ENCODE data around the gene SCAMP3.
"Not testable (repeated sequence)": the region's sequence is repeated elsewhere in the genome, so short reads cannot be mapped to it uniquely, and the experiment has no call there.

Gene SCAMP3

DNA sequence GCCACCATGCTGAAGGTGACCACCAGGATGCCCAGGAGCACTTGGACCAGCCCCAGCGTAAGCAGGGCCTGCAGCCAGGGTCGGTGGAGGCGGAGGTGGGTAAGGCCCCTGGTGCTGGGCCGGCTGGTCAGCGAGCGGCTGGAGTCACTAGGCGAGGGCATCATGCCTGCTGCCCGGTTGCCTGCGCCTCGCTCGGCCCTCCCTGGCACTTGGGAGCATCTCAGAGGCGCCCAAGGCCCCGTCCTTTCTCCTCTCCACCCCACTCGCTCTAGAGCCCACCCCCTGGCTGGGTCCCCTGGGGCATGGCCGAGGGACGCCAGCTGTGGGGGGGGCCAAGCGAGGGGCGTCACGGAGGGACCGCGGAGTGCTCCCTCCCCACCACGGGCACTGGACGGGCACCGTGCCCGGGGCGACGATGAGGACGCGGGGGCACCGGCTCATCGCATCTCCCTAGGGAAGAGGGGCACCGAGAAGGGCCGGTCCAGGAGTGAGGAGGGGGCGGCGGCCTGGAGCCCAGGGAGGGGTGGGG lies 7.4 kb downstream of the SCAMP3 start:
- no peak for DNase-seq (ENCODE audit: low read depth)

DNA sequence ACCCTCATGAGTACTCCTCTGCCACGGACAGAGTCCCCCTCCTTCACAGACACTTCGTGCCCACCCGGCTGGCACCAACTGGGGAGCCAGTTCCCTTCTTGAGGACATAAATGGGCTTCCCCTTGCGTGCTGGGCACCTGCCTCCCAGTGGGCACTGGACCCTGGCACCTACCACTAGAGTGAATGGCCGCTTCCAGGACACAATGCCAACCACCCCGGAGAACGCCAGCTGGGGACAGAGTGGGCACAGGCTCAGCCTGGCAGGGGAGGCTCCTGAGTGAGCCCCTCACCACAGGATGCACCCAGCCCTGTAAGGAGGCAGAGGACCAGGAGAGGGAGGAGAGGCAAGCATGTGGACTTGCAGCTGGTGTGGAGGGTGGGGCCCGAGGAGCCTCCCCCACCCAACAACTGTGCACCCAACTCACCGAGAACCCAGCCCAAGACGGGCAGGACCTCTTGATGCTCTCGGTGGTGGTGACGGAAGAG lies 7.9 kb downstream of the SCAMP3 start:
- no peak for DNase-seq (ENCODE audit: low read depth)

DNA sequence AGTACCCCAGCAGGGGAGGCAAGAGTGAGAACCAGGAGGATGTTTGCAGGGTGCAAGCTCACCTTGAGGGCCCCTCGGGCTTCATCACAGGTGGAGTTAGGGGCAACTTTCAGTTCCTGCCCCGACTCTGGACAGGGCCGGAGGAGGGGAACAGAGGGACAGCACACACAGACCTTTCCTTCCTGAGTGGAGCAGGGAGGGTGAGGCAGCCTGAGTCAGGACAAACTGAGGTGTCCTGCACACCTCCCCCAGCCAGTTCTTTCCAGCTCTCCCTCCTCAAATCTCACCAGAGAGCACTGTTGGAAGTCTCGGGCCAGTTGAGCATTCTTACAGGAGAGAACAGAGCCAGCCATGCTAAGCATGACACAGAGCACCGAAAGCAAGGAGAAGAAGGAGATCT lies 8.4 kb downstream of the SCAMP3 start:
- DNase-seq (ENCODE audit: low read depth): no peak

DNA sequence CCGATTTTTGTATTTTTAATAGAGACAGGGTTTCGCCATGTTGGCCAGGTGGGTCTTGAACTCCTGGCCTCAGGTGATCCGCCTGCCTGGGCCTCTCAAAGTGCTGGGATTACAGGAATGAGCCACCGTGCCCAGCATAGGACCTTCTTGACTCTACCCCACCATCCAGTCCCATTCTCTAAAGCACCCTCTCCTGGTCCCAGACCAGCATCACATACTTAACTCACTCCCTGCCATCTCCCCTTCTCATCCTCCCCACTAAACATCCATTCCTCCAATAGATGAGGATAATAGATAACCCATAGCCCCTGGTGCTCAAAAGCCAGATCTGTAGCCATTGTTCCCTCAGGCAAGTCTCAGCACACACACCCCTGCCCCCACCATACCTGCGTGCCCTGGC lies 9.0 kb downstream of the SCAMP3 start:
- no peak for DNase-seq (ENCODE audit: low read depth)

DNA sequence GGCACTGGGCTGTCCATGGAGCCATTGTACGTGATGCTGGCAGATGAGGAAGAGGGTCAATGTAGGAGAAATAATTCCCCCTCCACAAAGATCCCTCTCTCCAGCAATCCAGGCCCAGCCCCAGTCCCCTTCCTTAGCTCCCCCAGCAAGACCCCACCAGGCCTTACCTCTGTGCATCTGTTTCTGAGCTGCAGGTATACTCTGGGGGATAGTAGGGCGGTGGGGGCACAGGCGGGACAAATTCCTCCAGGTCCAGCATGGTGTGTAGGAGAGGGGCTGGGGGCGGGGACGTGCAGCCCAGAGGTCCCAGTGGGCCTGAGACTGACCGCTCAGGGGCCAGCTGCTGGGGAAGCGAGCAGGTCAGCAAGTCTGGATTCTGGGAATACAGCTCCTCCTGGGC lies 10.6 kb downstream of the SCAMP3 start:
- DNase-seq (ENCODE audit: low read depth): no peak

DNA sequence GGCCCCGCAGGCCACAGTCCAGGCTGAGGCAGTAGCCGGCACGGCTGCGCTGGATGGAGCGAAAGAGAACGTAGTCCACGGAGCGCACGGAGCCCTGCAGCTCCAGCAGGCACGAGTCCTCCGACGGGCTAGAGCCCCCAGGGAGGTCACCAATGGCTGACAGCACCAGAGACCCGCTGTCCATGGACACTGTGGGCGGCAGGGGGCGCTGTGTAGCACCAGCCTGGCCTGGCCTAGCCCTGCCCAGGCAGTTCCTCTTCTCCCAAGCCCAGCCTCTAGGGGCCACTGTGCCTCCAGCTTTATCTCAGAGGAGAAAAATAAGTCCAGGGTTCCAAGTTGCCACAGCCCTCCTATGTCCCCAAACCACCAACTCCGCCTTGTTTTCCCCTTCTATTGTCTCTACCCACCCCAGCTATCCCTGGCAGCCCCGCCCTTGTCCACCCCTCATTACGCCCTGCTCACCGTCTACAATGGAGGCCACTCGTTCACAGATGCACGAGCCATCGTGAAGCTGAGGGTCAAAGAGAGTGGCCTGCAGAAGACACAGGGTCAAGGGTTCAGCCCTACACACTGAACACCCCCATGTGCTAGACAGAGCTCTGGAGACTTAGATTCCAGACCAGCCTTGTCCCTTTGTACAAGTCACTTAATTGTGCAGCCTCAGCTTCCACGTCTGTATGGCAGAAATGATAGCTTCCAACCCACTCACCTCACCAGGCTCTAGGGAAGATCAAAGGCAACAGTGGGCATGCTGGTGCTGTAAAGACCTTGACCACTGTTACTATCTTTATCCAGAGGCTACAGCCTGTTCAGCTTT lies 11.3 kb downstream of the SCAMP3 start:
- peak; percentile 92 for DNase-seq (ENCODE audit: low read depth)

DNA sequence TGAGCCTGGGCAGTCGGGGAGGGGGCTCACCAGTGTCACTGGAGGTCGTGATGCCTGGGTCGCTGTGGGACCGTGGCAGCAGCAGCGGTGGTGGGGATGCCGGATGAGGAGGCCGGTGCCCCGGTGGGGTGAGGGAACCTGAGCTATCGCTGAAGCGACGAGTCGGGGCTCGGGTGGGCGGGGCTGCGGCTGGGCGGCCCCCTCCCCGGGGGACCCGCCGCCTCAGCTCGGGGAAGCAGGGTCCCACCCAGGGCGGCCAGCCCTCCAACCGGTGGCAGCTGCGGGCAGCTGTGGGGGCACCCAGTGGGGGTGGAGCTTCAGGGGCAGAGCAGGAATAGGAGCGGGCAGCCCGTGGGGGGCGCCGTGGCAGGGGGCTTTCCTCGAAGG lies 11.9 kb downstream of the SCAMP3 start:
- no peak for DNase-seq (ENCODE audit: low read depth)

DNA sequence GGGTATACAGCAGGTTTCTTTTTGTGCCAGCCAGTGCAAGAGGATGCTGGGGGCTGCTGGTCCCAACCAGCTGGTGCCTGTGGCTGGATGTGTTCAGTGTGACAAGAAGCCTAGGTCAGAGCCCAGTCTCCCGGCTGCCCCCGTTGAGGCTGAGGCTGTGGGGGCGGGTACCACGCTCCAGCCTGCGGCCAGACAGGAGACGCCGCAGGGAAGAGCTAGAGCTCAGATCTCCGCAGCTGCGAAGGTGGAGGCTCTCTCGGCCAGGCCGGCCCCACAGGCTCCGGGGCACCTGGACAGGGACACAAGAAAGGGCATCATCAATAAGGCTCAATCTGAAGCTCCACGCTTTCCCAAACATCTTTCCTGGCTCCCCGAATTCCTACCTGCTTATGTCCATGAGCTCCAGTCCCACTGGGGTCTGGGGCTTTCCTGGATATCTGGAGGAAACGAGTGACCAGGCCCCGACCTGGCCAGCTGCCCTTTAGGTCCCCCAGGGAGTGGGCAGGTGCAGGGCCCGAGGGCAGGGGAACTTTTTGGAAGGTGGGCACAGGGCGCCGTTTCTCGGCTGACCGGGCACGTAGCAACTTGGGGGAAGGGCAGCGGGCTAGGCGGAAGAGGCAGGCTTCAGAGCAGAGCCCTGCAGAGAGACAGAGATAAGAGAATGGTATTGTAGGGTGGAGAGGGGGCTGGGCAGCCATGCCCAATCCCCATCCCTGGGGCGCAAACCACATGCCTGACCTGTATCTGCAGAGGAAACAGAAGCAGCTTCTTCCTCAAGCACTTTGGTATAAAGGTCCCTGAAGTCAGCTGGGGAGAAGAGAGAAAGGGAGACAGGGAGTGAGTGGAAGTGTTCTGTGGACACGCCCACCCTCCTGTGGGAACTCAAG lies 14.2 kb downstream of the SCAMP3 start:
- DNase-seq (ENCODE audit: low read depth): no peak

DNA sequence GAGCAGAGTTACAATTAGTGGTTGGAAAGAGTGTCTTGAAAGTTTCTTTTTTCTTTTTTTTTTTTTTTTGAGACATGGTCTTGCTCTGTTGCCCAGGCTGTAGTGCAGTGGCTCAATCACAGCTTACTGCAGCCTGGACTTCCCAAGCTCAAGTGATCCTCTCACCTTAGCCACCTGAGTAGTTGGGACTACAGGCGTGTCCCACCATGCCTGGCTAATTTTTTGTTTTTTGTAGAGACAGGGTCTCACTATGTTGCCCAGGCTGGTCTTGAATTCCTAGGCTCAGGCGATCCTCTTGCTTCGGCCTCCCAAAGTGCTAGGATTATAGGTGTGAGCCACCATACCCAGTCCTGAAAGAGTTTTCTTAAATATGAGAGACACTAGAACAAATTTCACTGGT lies 15.4 kb downstream of the SCAMP3 start:
- DNase-seq (ENCODE audit: low read depth): not testable (repeated sequence)

DNA sequence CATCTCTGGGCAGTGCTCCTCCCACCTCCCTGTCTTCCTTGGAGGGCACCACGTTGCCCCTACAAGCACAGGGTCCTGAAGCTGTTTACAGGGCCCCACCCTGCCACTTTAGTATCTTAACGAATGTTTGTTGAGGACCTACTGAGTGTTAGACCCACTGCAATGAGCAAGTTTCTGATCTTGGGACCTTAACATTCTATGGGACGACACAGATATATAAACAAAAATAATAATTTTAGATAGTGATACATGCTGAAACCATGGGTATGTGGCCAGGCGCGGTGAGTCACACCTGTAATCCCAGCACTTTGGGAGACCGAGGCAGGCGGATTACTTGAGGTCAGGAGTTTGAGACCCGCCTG lies 17.0 kb downstream of the SCAMP3 start:
- no peak for DNase-seq (ENCODE audit: low read depth)

DNA sequence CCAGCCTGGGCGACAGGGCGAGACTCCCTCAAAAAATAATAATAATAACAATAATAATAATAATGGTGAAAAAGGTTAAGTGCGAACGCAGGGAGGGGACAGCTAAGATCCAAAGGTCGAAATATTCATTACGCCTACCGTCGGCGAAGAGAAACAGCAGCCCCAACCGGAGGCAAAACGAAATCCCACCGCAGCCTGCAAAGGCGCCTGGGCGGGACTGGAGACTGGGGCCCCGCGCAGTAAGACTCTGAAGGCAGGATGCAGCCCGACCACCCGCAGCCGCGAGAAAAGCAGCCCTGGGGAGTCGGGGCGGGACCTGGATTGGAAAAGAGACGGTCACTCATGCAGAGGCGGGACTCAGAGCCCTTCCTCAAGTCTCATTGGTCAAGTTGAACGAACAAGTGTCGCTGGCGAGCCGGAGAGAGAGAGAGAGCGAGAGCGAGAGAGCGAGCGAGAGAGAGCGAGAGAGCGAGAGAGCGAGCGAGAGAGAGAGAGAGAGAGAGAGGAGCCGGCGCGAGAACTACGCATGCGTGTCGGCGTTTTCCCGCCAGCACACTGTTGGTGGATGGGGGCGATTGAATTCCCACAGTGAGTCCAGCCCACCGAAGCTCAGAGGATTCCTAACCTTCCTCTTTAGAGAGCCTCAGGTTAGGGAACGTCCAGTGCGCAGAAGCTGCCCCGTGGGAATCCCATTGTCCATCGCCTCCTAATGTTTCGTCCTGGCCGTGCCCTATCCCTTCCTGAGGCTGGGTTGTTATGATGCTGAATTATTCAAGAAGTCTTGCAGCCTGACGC lies 17.6 kb downstream of the SCAMP3 start:
- DNase-seq (ENCODE audit: low read depth): peak; percentile 84

DNA sequence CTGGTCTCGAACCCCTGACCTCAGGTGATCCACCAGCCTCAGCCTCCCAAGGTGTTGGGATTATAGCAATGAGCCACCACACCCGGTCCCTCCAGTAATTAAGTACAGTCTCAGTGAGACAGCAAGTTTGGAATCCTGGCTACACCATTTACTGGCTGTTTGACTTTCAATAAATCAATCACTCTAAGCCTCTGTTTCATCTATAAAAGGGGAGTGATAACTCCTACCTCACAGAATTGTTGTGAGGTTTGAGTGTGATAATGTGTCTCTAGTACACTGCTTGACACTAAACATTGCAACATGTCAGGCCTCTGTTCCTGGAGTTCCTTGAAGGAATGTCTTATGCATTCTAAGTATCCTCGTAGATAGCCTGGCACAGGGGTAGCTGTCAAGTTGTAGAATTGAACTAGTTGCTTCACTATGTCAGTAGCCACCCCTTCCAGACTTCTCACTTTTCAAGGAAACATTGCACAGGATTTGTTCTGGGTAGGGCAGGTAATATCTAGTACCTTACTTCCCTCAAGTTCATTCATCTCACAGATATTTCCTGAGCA lies 19.3 kb downstream of the SCAMP3 start:
- no peak for DNase-seq (ENCODE audit: low read depth)

DNA sequence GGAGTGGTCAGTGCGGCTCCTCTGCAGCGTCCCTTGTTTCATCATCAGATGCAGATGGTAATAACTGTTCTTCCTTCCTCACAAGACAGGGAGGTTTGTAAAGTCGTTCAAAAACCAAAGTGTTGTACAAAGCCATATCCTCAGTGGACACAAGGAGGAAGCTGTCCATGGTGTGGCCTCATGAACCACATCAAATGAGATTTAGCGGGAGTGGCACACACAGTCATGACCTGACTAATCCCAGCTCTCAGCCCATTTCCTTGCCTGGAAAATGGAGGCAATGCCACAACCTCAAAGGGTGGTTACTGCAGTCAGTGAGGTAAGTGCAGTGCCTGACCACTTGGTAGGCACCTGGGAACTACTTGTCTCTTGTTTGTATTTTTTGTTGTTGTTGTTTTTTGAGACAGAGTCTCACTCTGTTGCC lies 20.3 kb downstream of the SCAMP3 start:
- DNase-seq (ENCODE audit: low read depth): no peak

DNA sequence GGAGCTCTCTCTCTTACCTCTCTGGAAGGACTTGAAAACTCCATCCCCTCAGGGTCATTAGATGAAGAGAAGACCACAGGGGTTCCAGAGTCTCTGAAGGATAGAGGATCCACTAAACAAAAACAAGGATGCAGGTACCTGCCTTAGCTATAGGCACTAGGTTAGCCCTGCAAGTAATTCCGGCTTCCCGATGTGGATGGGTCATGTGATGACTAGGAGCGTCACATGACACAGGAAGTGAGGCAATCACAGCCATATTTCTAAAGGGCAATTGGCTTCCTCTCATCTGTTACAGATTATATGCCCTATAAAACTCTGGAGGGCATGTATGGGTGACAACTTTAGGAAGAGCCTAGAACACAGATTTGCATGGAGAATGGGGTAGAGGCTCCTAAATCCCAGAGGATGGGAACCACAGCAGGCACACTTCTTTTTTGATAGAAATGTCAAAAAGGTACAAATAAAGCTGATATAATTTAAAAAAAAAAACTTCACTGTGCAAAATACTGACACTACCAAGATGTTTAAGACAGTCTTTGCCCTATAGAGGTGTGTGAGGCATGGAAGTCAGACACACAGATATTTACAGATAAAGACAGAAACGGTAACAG lies 21.0 kb downstream of the SCAMP3 start:
- DNase-seq (ENCODE audit: low read depth): peak; percentile 35

DNA sequence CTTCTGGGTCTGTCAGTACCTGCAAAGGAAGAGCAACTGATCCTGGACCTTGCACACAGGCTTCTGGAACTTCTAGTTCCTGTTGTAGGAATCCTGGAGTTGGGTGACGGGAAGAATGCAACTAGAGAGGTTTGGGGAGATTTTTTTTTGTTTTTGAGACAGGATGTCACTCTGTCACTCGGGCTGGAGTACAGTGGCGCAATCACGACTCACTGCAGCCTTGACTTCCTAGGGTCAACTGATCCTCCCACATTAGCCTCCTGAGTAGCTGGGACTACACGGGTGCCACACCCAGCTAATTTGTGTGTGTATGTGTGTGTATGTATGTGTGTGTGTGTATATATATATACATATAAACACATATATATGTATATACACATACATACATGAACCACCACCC lies 25.7 kb downstream of the SCAMP3 start:
- no peak for DNase-seq (ENCODE audit: low read depth)

DNA sequence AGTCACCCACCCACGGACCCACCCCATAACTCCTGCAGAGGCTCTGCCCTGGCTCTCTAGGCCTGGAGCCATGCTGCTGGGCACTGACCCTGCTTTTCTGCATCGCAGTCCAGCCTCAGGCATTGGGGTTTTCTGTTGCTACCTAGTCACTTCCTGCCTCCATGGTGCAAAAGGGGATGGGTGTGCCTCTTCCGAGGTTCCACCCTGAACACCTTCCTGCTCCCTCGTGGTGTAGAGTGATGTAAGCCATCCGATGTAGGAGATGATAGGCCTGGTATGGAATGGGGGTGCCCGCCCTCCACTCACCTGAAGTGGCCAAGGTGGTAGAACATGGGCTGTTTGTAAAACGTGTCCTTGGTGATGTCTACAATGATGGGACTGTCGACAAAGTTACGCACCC lies 26.8 kb downstream of the SCAMP3 start:
- DNase-seq (ENCODE audit: low read depth): not testable (repeated sequence)

DNA sequence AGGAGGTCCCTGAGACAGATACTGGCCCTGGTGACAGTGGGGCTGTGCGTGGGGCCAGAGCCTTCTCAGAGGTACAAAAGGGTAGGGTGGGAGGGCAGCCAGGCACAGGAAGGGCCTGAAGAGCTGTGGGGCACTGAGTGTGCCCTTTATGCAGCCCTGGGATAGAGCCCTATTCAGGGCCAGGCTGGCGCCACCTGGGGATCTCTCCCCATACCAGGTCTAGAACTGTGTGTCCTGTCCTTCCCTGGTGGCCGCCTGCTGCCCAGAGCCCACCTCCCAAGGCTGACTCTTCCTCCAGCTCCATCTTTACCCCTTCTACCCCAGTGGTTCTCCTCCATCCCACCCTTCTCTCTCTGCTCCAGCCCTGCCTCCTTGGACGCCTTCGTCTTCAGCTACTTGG lies 28.7 kb downstream of the SCAMP3 start:
- not testable (repeated sequence) for DNase-seq (ENCODE audit: low read depth)

DNA sequence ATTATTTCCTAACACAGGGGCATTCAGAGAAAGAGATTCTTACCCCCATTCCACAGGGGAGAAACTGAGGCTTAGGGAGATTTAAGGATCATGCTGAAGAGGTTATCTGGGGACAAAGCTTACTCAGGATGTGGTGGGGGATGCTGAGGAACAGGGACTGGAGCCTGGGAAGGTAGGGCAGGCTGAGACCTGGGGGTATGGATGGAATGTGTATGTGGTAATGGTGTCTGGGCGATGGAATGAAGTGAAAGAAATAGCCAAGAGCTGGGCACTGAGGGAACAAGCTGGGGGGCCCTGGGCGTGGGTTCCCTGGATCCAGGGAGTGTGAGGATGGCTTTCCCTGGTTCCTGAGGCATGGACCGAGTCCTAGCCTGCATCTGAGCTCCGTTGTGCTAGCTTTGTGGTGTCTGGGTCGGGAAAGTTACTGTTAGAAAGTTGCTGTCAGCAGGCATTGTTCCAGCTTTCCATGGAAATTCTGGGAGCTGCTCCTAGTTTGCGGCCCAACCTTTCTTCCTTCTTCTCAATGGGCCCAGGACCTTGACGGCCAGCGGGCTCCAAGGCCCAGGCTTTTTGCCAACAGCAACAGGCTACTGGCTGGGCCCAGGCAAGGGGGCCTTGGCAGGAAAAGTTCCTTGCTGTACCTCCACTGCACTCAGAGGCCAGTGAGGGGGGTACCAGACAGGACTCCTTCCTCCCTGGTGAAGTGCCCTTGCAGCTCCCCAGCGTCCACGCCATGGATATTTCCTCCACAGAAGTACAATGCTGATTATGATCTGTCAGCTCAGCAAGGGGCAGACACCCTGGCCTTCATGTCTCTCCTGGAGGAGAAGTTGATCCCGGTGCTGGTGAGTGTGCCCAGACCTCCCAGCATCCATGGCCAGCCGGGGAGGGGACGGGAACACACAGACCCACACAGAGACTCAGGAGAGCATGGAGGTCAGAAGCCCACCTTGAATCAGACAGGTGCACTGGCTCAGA lies 29.9 kb downstream of the SCAMP3 start:
- DNase-seq (ENCODE audit: low read depth): not testable (repeated sequence)

DNA sequence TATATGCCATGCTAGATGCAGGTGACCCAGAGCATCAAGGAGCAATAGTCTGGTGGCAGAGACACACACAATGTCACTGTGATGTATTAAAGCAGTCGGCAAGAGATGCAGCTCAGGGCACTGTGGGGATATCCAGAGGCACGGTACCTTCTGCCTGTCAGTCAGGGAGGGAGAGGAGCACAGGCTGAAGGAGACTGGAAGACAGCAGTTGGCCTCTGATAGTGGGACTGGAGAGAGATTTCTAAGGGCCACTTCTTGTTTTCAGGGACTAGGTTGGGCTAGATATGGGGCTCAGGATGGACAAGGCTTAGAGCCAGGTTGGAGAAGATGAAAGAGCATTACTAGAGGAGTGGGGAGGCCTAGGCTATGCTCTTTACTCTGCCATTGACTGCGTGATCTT lies 30.9 kb downstream of the SCAMP3 start:
- not testable (repeated sequence) for DNase-seq (ENCODE audit: low read depth)

DNA sequence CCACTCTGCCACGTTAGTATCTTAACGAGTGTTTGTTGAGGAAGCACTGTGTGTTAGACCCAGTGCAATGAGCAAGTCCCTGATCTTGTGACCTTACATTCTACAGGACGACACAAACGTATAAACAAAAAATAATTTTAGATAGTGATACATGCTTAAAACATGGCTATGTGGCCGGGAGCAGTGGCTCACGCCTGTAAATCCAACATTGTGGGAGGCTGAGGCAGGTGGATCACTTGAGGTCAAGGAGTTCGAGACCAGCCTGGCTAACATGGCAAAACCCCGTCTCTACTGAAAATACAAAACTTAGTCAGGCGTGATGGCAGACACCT lies 34.1 kb downstream of the SCAMP3 start:
- no peak for DNase-seq (ENCODE audit: low read depth)

All from activated T-helper 9 cell treated with anti-CD3 and anti-CD28 coated beads, Interleukin-2, amount 50 U/mL, for 16 hours (primary cell).